HepG2 (cell line): ENCODE measurements around the gene LIME1. TPM values are rescaled to one million over a fixed set of nuclear protein-coding genes. Genes with fewer than 3 reads are reported as not detected.

Experiments used
- ADNP ChIP-seq: sonication (generic); formaldehyde crosslinking; IDR thresholded peaks from 2 replicates; pipeline ENCODE4 v1.4.0; 2020; ENCODE audit warnings: missing genetic modification reagents
- AHR ChIP-seq: IDR thresholded peaks from 2 replicates; pipeline ENCODE4 v1.6.1; 2018; ENCODE audit warnings: missing genetic modification reagents, missing compliant biosample characterization
- CEBPG ChIP-seq: IDR thresholded peaks from 2 replicates; pipeline ENCODE4 v1.6.1; 2016
- EED ChIP-seq: sonication (generic); formaldehyde crosslinking; IDR thresholded peaks from 2 replicates; pipeline ENCODE4 v1.5.0; 2020; ENCODE audit warnings: mild to moderate bottlenecking, missing genetic modification reagents
- IKZF4 ChIP-seq: sonication (generic); formaldehyde crosslinking; IDR thresholded peaks from 2 replicates; pipeline ENCODE4 v1.5.1; 2020; ENCODE audit warnings: borderline replicate concordance, mild to moderate bottlenecking, low read depth, missing genetic modification reagents; ENCODE audit errors: not compliant biosample characterization
- MTF2 ChIP-seq: sonication (generic); formaldehyde crosslinking; IDR thresholded peaks from 2 replicates; pipeline ENCODE4 v1.5.0; 2020; ENCODE audit warnings: missing genetic modification reagents, borderline replicate concordance
- PHB2 ChIP-seq: fragments of 450-650 bp; IDR thresholded peaks from 2 replicates; pipeline ENCODE4 v1.6.1; 2018; ENCODE audit not compliant: partially characterized antibody
- POLR2G ChIP-seq: fragments of 200-400 bp; formaldehyde crosslinking; IDR thresholded peaks from 2 replicates; pipeline ENCODE4 v1.6.1; 2018; ENCODE audit warnings: mild to moderate bottlenecking, low read depth, low read length, moderate library complexity
- PRPF4 ChIP-seq: fragments of 200-400 bp; formaldehyde crosslinking; IDR thresholded peaks from 2 replicates; pipeline ENCODE4 v1.6.1; 2016; ENCODE audit warnings: low read length, low read depth; ENCODE audit not compliant: poor library complexity, severe bottlenecking
- SALL2 ChIP-seq: sonication (generic); formaldehyde crosslinking; IDR thresholded peaks from 2 replicates; pipeline ENCODE4 v1.8.1; 2023; ENCODE audit warnings: mild to moderate bottlenecking, missing genetic modification reagents, inconsistent platforms
- XBP1 ChIP-seq: sonication (generic); formaldehyde crosslinking; IDR thresholded peaks from 2 replicates; pipeline ENCODE4 v1.5.0; 2020; ENCODE audit warnings: missing genetic modification reagents
- ZNF235 ChIP-seq: sonication (generic); formaldehyde crosslinking; IDR thresholded peaks from 2 replicates; pipeline ENCODE4 v1.8.1; 2023; ENCODE audit warnings: mild to moderate bottlenecking, missing genetic modification reagents, borderline replicate concordance
- ZNF263 ChIP-seq: sonication (generic); formaldehyde crosslinking; IDR thresholded peaks from 2 replicates; pipeline ENCODE4 v1.4.0; 2020; ENCODE audit warnings: missing genetic modification reagents
- ZNF629 ChIP-seq: sonication (generic); formaldehyde crosslinking; conservative IDR thresholded peaks from 2 replicates; pipeline ENCODE4 v1.5.0; 2020; ENCODE audit warnings: missing genetic modification reagents
- ZNF678 ChIP-seq: sonication (generic); formaldehyde crosslinking; IDR thresholded peaks from 2 replicates; pipeline ENCODE4 v1.4.0; 2020; ENCODE audit warnings: mild to moderate bottlenecking, missing genetic modification reagents
- ZNF737 ChIP-seq: sonication (generic); formaldehyde crosslinking; IDR thresholded peaks from 2 replicates; pipeline ENCODE4 v1.5.0; 2020; ENCODE audit warnings: missing genetic modification reagents, mild to moderate bottlenecking, borderline replicate concordance
- ZNF839 ChIP-seq: sonication (generic); formaldehyde crosslinking; IDR thresholded peaks from 2 replicates; pipeline ENCODE4 v1.4.0; 2020; ENCODE audit warnings: missing genetic modification reagents, mild to moderate bottlenecking, borderline replicate concordance
- polyA plus RNA-seq, 8 experiments: library from polyadenylated mRNA; depleted of rRNA in 3 of 8; stranded (reverse) in 7 of 8; unstranded in 1 of 8; fragments of >200 nt; fragmentation: Illumina TruSeq in 4 of 8; extraction: Trizol in 4 of 8; gene quantifications; 2 replicates each; pipeline versions ENCODE4 v1.2.1 to v1.2.3, GENCODE V29; 2011 to 2016; ENCODE audit warnings: low read depth in 4 of 8, missing spikeins in 1 of 8, mixed read lengths in 1 of 8; ENCODE audit not compliant: insufficient read depth in 1 of 8
- total RNA-seq, 5 experiments: library from RNA; depleted of rRNA; stranded (reverse); fragments of >200 nt; fragmentation: Illumina TruSeq; extraction: Trizol; gene quantifications; 2 replicates each; pipeline ENCODE4 v1.2.3, GENCODE V29; 2016; ENCODE audit warnings: low read depth in 1 of 5
- TF ChIP-seq, protein P1 (sequence below): sonication (generic); formaldehyde crosslinking; IDR thresholded peaks from 2 replicates; pipeline ENCODE4 v1.5.0; 2020; ENCODE audit warnings: missing genetic modification reagents
- TF ChIP-seq, protein P2 (sequence below): sonication (generic); formaldehyde crosslinking; IDR thresholded peaks from 2 replicates; pipeline ENCODE4 v1.4.0; 2020; ENCODE audit warnings: mild to moderate bottlenecking, low read depth, missing genetic modification reagents
- TF ChIP-seq, protein P3 (sequence below): sonication (generic); formaldehyde crosslinking; IDR thresholded peaks from 2 replicates; pipeline ENCODE4 v1.5.0; 2020; ENCODE audit warnings: mild to moderate bottlenecking, low read depth, missing genetic modification reagents, borderline replicate concordance
- TF ChIP-seq, protein P4 (sequence below): sonication (generic); formaldehyde crosslinking; IDR thresholded peaks from 2 replicates; pipeline ENCODE4 v1.4.0; 2020; ENCODE audit warnings: mild to moderate bottlenecking, missing genetic modification reagents
- TF ChIP-seq, protein P5 (sequence below): sonication (generic); formaldehyde crosslinking; IDR thresholded peaks from 2 replicates; pipeline ENCODE4 v1.5.1; 2020; ENCODE audit warnings: missing genetic modification reagents, mild to moderate bottlenecking, borderline replicate concordance

LIME1 gene
- total and polyA plus RNA-seq, 2 of the 13 experiments (the other 11 are each of a cell fraction or from before 2014, with no cell fraction given): 13.0 to 61.5 TPM

DNA sequence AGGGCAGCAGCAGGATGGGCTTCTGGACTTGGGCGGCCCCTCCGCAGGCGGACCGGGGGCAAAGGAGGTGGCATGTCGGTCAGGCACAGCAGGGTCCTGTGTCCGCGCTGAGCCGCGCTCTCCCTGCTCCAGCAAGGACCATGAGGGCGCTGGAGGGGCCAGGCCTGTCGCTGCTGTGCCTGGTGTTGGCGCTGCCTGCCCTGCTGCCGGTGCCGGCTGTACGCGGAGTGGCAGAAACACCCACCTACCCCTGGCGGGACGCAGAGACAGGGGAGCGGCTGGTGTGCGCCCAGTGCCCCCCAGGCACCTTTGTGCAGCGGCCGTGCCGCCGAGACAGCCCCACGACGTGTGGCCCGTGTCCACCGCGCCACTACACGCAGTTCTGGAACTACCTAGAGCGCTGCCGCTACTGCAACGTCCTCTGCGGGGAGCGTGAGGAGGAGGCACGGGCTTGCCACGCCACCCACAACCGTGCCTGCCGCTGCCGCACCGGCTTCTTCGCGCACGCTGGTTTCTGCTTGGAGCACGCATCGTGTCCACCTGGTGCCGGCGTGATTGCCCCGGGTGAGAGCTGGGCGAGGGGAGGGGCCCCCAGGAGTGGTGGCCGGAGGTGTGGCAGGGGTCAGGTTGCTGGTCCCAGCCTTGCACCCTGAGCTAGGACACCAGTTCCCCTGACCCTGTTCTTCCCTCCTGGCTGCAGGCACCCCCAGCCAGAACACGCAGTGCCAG lies 39.7 kb upstream of the LIME1 start, which contains the start of gene TNFRSF6B (continued):
- TF ChIP-seq, protein P1, sequence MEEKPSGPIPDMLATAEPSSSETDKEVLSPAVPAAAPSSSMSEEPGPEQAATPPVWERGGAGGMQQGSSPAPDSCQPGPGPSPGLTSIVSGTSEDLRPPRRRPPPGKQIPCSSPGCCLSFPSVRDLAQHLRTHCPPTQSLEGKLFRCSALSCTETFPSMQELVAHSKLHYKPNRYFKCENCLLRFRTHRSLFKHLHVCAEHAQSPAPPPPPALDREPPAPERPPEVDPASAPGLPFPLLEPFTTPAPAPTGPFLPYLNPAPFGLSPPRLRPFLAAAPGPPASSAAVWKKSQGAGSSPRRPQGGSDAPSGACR (CRISPR knock-in tag): peak; percentile 65
- TF ChIP-seq ZNF629 (CRISPR knock-in tag) (peak; percentile 23; the same call in 1 of the 2 replicates), ZNF235 (CRISPR knock-in tag) (no peak), POLR2G (peak; percentile 61), ZNF263 (peak; percentile 26; the same call in 1 of the 2 replicates), XBP1 (no peak), ZNF839 (CRISPR knock-in tag) (0 out of 2 replicates have a peak, but pooled peaks have one; percentile 28), CEBPG (peak; percentile 5; the same call in 1 of the 2 replicates), PRPF4 (no peak), ZNF678 (0 out of 2 replicates have a peak, but pooled peaks have one; percentile 11), ADNP (CRISPR knock-in tag) (no peak), PHB2 (no peak), EED (CRISPR knock-in tag) (peak; percentile 59; the same call in 1 of the 2 replicates), MTF2 (CRISPR knock-in tag) (peak; percentile 66; the same call in 1 of the 2 replicates), ZNF737 (peak; percentile 24; the same call in 1 of the 2 replicates), SALL2 (CRISPR knock-in tag) (peak; percentile 69; the same call in 1 of the 2 replicates), IKZF4 (CRISPR knock-in tag) (no peak), AHR (CRISPR knock-in tag) (0 out of 2 replicates have a peak, but pooled peaks have one; percentile 22)
- TF ChIP-seq, protein P2, sequence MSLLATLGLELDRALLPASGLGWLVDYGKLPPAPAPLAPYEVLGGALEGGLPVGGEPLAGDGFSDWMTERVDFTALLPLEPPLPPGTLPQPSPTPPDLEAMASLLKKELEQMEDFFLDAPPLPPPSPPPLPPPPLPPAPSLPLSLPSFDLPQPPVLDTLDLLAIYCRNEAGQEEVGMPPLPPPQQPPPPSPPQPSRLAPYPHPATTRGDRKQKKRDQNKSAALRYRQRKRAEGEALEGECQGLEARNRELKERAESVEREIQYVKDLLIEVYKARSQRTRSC (CRISPR knock-in tag): no peak
- TF ChIP-seq, protein P3, sequence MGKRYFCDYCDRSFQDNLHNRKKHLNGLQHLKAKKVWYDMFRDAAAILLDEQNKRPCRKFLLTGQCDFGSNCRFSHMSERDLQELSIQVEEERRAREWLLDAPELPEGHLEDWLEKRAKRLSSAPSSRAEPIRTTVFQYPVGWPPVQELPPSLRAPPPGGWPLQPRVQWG (CRISPR knock-in tag): no peak
- TF ChIP-seq, protein P4, sequence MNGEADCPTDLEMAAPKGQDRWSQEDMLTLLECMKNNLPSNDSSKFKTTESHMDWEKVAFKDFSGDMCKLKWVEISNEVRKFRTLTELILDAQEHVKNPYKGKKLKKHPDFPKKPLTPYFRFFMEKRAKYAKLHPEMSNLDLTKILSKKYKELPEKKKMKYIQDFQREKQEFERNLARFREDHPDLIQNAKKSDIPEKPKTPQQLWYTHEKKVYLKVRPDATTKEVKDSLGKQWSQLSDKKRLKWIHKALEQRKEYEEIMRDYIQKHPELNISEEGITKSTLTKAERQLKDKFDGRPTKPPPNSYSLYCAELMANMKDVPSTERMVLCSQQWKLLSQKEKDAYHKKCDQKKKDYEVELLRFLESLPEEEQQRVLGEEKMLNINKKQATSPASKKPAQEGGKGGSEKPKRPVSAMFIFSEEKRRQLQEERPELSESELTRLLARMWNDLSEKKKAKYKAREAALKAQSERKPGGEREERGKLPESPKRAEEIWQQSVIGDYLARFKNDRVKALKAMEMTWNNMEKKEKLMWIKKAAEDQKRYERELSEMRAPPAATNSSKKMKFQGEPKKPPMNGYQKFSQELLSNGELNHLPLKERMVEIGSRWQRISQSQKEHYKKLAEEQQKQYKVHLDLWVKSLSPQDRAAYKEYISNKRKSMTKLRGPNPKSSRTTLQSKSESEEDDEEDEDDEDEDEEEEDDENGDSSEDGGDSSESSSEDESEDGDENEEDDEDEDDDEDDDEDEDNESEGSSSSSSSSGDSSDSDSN (CRISPR knock-in tag): peak; percentile 57
- TF ChIP-seq, protein P5, sequence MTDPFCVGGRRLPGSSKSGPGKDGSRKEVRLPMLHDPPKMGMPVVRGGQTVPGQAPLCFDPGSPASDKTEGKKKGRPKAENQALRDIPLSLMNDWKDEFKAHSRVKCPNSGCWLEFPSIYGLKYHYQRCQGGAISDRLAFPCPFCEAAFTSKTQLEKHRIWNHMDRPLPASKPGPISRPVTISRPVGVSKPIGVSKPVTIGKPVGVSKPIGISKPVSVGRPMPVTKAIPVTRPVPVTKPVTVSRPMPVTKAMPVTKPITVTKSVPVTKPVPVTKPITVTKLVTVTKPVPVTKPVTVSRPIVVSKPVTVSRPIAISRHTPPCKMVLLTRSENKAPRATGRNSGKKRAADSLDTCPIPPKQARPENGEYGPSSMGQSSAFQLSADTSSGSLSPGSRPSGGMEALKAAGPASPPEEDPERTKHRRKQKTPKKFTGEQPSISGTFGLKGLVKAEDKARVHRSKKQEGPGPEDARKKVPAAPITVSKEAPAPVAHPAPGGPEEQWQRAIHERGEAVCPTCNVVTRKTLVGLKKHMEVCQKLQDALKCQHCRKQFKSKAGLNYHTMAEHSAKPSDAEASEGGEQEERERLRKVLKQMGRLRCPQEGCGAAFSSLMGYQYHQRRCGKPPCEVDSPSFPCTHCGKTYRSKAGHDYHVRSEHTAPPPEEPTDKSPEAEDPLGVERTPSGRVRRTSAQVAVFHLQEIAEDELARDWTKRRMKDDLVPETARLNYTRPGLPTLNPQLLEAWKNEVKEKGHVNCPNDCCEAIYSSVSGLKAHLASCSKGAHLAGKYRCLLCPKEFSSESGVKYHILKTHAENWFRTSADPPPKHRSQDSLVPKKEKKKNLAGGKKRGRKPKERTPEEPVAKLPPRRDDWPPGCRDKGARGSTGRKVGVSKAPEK (CRISPR knock-in tag): peak; percentile 50; the same call in 1 of the 2 replicates
